ENCODE data around the gene PTPN2.

PTPN2 gene

DNA sequence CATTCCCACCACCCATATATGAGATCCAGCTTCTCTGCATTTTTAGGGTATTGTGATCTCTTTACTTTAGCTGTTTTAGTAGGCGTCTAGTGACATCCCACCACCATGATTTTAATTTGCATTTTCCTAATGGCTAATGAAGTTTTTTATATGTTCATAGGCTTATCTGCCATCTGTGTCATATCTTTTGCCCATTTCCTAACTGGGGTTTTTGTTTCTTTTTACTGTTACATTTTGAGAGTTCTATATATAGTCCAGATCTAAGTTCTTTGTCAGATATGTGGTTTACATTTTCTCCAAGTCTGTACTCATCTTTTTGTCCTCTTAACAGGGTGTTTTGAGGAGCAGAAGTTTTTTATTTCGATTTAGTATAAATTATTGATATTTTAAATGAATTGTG is 39.6 kb downstream of the PTPN2 start:
- Histone ChIP-seq H3K9me3 (ENCODE audit: insufficient read depth, low read length) (no peaks in the 10 kb centered on the region), H3K27me3 (ENCODE audit: insufficient read depth, insufficient read length) (no peaks in the 10 kb centered on the region), H3K36me3 (ENCODE audit: insufficient read depth, insufficient read length, low read length) (peaks cover 8% of the 10 kb centered on the region), H3K4me1 (ENCODE audit: insufficient read depth, insufficient read length) (no peaks in the 10 kb centered on the region), H3K9ac (ENCODE audit: insufficient read length, low read depth) (no peak overlapping the region), H3K4me3 (ENCODE audit: insufficient read length, low read depth) (no peak overlapping the region)
- TF ChIP-seq YY1 (IDR thresholded peaks at IDR 0.05; ENCODE audit: insufficient read depth, insufficient read length) = no peak
- TF ChIP-seq ZNF274 (IDR thresholded peaks at IDR 0.05; ENCODE audit: low read depth, low read length) = no peak
- TF ChIP-seq SUZ12 (IDR thresholded peaks at IDR 0.05; ENCODE audit: extremely low read depth, insufficient read depth, insufficient read length) = no peak
- no peak for DNase-seq (ENCODE audit: low read depth, low spot score)

GRCh38 chr18:12843420-12844350 is 40.4 kb downstream of the PTPN2 start:
- Histone ChIP-seq H3K4me1 (ENCODE audit: insufficient read depth, insufficient read length) (no peaks in the 10 kb centered on the region), H3K9ac (ENCODE audit: insufficient read length, low read depth) (no peak overlapping the region)
- no peak for DNase-seq (ENCODE audit: low read depth, low spot score)

DNA sequence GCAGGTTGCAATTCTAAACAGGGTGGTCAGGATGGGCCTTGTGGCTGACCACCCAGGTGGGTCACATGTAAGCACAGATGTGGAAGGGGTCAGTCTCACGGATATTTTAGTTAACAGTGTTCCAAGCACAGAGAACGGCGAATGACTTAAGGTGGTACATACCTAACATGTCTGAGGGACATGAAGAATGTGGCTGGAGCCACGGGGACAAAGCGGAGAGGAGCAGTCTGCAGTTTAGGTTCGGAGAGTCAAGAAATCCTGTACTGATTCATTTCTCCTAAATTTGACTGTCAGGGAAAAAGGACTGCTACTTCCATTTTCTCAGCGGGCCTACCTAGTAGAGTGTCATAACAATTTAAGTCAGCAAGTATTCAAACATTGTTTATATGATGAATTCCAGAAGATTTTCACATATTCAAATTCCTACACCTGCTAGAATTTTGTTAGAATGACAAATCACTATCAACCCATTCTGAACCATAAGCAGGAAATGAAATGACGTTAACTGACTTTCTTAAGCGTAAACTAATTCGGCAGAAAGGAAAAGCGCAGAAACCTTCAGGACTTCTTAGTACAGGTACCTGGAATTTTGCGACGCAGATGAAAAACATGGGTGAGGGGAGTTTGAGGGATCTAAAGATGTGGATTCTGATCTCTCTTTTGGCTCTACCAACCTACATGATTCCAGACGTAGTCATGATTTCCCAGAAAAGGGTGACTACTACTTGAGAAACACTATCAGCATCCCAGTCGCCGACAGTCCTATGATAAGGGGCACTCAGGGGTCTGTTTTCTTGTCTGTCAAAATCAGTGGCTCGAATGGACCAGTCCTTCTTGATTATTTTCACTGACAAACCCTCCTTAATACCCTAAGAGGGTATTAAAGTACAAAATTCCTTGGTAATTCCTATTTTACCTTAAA is 41.3 kb downstream of the PTPN2 start:
- Histone ChIP-seq H3K4me3 (ENCODE audit: insufficient read length, low read depth) (no peak overlapping the region), H3K27me3 (ENCODE audit: insufficient read depth, insufficient read length) (no peaks in the 10 kb centered on the region), H3K36me3 (ENCODE audit: insufficient read depth, insufficient read length, low read length) (peaks cover 8% of the 10 kb centered on the region), H3K4me1 (ENCODE audit: insufficient read depth, insufficient read length) (no peaks in the 10 kb centered on the region), H3K9ac (ENCODE audit: insufficient read length, low read depth) (no peak overlapping the region), H3K9me3 (ENCODE audit: insufficient read depth, low read length) (no peaks in the 10 kb centered on the region)
- no peak for DNase-seq (ENCODE audit: low read depth, low spot score)
- TF ChIP-seq ZNF274 (IDR thresholded peaks at IDR 0.05; ENCODE audit: low read depth, low read length) (no peak), SUZ12 (IDR thresholded peaks at IDR 0.05; ENCODE audit: extremely low read depth, insufficient read depth, insufficient read length) (no peak), YY1 (IDR thresholded peaks at IDR 0.05; ENCODE audit: insufficient read depth, insufficient read length) (no peak)

More at GRCh38 chr18:12843420-12844350, 40.4 kb downstream of the PTPN2 start:
- no peak for TF ChIP-seq YY1 (IDR thresholded peaks at IDR 0.05; ENCODE audit: insufficient read depth, insufficient read length)
- no peak for TF ChIP-seq SUZ12 (IDR thresholded peaks at IDR 0.05; ENCODE audit: extremely low read depth, insufficient read depth, insufficient read length)
- no peak for TF ChIP-seq ZNF274 (IDR thresholded peaks at IDR 0.05; ENCODE audit: low read depth, low read length)
- H3K27me3 ChIP-seq (ENCODE audit: insufficient read depth, insufficient read length) = no peaks in the 10 kb centered on the region
- no peak overlapping the region for H3K4me3 ChIP-seq (ENCODE audit: insufficient read length, low read depth)
- H3K9me3 ChIP-seq (ENCODE audit: insufficient read depth, low read length) = no peaks in the 10 kb centered on the region
- H3K36me3 ChIP-seq (ENCODE audit: insufficient read depth, insufficient read length, low read length) = peaks cover 8% of the 10 kb centered on the region

DNA sequence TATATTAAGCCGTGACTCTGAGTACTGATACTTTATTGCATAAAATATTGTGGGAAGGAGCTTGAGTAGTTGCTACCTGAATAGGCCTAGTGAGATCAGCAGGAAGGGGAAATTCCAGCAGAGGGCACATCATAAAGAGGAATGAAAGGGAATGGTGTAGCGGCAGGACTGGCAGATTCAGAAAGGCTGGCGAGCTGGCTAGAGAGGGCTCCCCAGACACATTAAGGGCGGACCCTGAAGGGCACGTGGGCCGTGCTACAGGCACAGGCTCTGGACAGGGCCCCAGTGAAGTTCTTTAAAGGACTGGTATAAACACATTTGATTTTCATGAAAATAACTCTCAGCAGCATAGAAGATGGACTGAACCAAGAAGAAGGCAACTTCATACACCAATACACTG is 43.0 kb downstream of the PTPN2 start:
- Histone ChIP-seq H3K9me3 (ENCODE audit: insufficient read depth, low read length) (no peaks in the 10 kb centered on the region), H3K4me1 (ENCODE audit: insufficient read depth, insufficient read length) (no peaks in the 10 kb centered on the region), H3K4me3 (ENCODE audit: insufficient read length, low read depth) (no peak overlapping the region), H3K36me3 (ENCODE audit: insufficient read depth, insufficient read length, low read length) (peaks cover 11% of the 10 kb centered on the region), H3K27me3 (ENCODE audit: insufficient read depth, insufficient read length) (no peaks in the 10 kb centered on the region), H3K9ac (ENCODE audit: insufficient read length, low read depth) (no peak overlapping the region)
- no peak for DNase-seq (ENCODE audit: low read depth, low spot score)
- no peak for TF ChIP-seq YY1 (IDR thresholded peaks at IDR 0.05; ENCODE audit: insufficient read depth, insufficient read length)
- no peak for TF ChIP-seq ZNF274 (IDR thresholded peaks at IDR 0.05; ENCODE audit: low read depth, low read length)

DNA sequence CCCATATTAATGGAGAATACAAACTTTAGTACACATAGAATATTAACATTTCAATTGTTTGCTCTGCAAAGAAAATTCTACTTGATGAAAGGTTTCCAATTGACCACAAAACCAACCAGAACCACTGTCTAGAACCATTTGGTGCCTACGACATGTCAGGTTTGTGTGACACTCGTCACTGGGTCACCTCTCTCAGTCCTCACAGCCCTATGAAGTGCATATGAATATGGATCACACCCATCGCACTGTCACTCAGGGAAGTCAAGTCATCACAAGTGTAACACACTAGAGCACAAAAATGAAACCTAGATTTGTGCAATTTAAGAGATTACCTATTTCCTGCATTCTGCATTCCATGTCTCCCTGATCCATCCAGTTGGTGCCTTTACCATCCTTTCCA is 43.7 kb downstream of the PTPN2 start:
- Histone ChIP-seq H3K4me3 (ENCODE audit: insufficient read length, low read depth) (no peak overlapping the region), H3K4me1 (ENCODE audit: insufficient read depth, insufficient read length) (no peaks in the 10 kb centered on the region)

GRCh38 chr18:12839526-12840196 is 44.4 kb downstream of the PTPN2 start:
- Histone ChIP-seq H3K36me3 (ENCODE audit: insufficient read depth, insufficient read length, low read length) (peaks cover 19% of the 10 kb centered on the region), H3K4me1 (ENCODE audit: insufficient read depth, insufficient read length) (no peaks in the 10 kb centered on the region), H3K9me3 (ENCODE audit: insufficient read depth, low read length) (no peaks in the 10 kb centered on the region), H3K4me3 (ENCODE audit: insufficient read length, low read depth) (no peak overlapping the region), H3K27me3 (ENCODE audit: insufficient read depth, insufficient read length) (no peaks in the 10 kb centered on the region), H3K9ac (ENCODE audit: insufficient read length, low read depth) (no peak overlapping the region)
- TF ChIP-seq YY1 (IDR thresholded peaks at IDR 0.05; ENCODE audit: insufficient read depth, insufficient read length) = no peak
- TF ChIP-seq ZNF274 (IDR thresholded peaks at IDR 0.05; ENCODE audit: low read depth, low read length) = no peak
- no peak for TF ChIP-seq SUZ12 (IDR thresholded peaks at IDR 0.05; ENCODE audit: extremely low read depth, insufficient read depth, insufficient read length)
- no peak for DNase-seq (ENCODE audit: low read depth, low spot score)

More for the DNA sequence above, 43.7 kb downstream of the PTPN2 start:
- Histone ChIP-seq H3K9me3 (ENCODE audit: insufficient read depth, low read length) (no peaks in the 10 kb centered on the region), H3K27me3 (ENCODE audit: insufficient read depth, insufficient read length) (no peaks in the 10 kb centered on the region), H3K36me3 (ENCODE audit: insufficient read depth, insufficient read length, low read length) (peaks cover 17% of the 10 kb centered on the region), H3K9ac (ENCODE audit: insufficient read length, low read depth) (no peak overlapping the region)
- no peak for TF ChIP-seq YY1 (IDR thresholded peaks at IDR 0.05; ENCODE audit: insufficient read depth, insufficient read length)
- no peak for TF ChIP-seq ZNF274 (IDR thresholded peaks at IDR 0.05; ENCODE audit: low read depth, low read length)
- TF ChIP-seq SUZ12 (IDR thresholded peaks at IDR 0.05; ENCODE audit: extremely low read depth, insufficient read depth, insufficient read length) = no peak
- no peak for DNase-seq (ENCODE audit: low read depth, low spot score)
